ENCODE measurements around the gene FNDC10. TPM values are rescaled to one million over a fixed set of nuclear protein-coding genes. Genes with fewer than 3 reads are reported as not detected.

FNDC10 gene
- total and polyA plus RNA-seq, 9 of the 15 experiments (the other 6 are each of a cell fraction or from before 2014, with no cell fraction given) = 0.08 to 6.3 (median 1.6) TPM

GRCh38 chr1:1596493-1597274 lies 3.3 kb downstream of the FNDC10 start (continued):
- TF ChIP-seq SPI1 (IDR thresholded peaks at IDR 0.05; ENCODE audit: borderline replicate concordance, low read depth, low read length) (0 out of 2 replicates have a peak, but pooled peaks have one; percentile 7), HDAC8 (tag; IDR thresholded peaks at IDR 0.05) (no peak), ARID2 (IDR thresholded peaks at IDR 0.05) (no peak), ZNF740 (CRISPR knock-in tag; IDR thresholded peaks at IDR 0.05) (no peak), ZNF740 (tag; IDR thresholded peaks at IDR 0.05) (no peak), PHB2 (IDR thresholded peaks at IDR 0.05; ENCODE audit: low read depth) (peak; percentile 28; the same call in 1 of the 2 replicates), MTA1 (IDR thresholded peaks at IDR 0.05; ENCODE audit: borderline replicate concordance) (no peak), KDM1A (IDR thresholded peaks at IDR 0.05) (peak in 1 of 2 experiments; percentile 25; a peak in 2 of 4 replicates), HMGN3 (IDR thresholded peaks at IDR 0.05; ENCODE audit: borderline replicate concordance, extremely low read depth, insufficient read length, low read depth, low read length) (no peak), ADNP (tag; IDR thresholded peaks at IDR 0.05) (no peak), BRCA1 (IDR thresholded peaks at IDR 0.05) (no peak), BRCA1 (CRISPR knock-in tag; IDR thresholded peaks at IDR 0.05) (0 out of 2 replicates have a peak, but pooled peaks have one; percentile 14), FOXJ3 (CRISPR knock-in tag; IDR thresholded peaks at IDR 0.05) (no peak), LARP7 (IDR thresholded peaks at IDR 0.05) (peak; percentile 33; the same call in 1 of the 2 replicates), HBP1 (CRISPR knock-in tag; IDR thresholded peaks at IDR 0.05) (peak; percentile 92), NCOR1 (IDR thresholded peaks at IDR 0.05) (no peak), SREBF1 (IDR thresholded peaks at IDR 0.05; ENCODE audit: borderline replicate concordance, low read depth, low read length) (no peak), CC2D1A (IDR thresholded peaks at IDR 0.05) (peak; percentile 38; the same call in 1 of the 2 replicates), MCM3 (IDR thresholded peaks at IDR 0.05) (0 out of 2 replicates have a peak, but pooled peaks have one; percentile 23), PCBP1 (IDR thresholded peaks at IDR 0.05; ENCODE audit: low read depth, low read length, poor library complexity, severe bottlenecking) (no peak), ZBTB1 (CRISPR knock-in tag; IDR thresholded peaks at IDR 0.05; ENCODE audit: borderline replicate concordance, low read depth) (0 out of 2 replicates have a peak, but pooled peaks have one; percentile 16), HDGF (IDR thresholded peaks at IDR 0.05) (0 out of 2 replicates have a peak, but pooled peaks have one; percentile 60), BCOR (IDR thresholded peaks at IDR 0.05) (peak; percentile 65; the same call in 1 of the 2 replicates), CSDE1 (IDR thresholded peaks at IDR 0.05) (peak in 1 of 2 experiments; percentile 67; a peak in 1 of 4 replicates), EGR1 (conservative IDR thresholded peaks at IDR 0.05) (peak; percentile 44; the same call in 1 of the 2 replicates), HLTF (IDR thresholded peaks at IDR 0.05) (peak; percentile 21; the same call in 1 of the 2 replicates), EHMT2 (IDR thresholded peaks at IDR 0.05) (peak; percentile 64; the same call in 1 of the 2 replicates)
- TF ChIP-seq, protein P1, sequence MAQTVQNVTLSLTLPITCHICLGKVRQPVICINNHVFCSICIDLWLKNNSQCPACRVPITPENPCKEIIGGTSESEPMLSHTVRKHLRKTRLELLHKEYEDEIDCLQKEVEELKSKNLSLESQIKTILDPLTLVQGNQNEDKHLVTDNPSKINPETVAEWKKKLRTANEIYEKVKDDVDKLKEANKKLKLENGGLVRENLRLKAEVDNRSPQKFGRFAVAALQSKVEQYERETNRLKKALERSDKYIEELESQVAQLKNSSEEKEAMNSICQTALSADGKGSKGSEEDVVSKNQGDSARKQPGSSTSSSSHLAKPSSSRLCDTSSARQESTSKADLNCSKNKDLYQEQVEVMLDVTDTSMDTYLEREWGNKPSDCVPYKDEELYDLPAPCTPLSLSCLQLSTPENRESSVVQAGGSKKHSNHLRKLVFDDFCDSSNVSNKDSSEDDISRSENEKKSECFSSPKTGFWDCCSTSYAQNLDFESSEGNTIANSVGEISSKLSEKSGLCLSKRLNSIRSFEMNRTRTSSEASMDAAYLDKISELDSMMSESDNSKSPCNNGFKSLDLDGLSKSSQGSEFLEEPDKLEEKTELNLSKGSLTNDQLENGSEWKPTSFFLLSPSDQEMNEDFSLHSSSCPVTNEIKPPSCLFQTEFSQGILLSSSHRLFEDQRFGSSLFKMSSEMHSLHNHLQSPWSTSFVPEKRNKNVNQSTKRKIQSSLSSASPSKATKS (CRISPR knock-in tag; IDR thresholded peaks at IDR 0.05) = no peak

Data from K562 (cell line).